Fibroblast of pulmonary artery (primary cell): ENCODE data around the gene ZNF618.
A peak's percentile ranks its signal among the peaks of the same experiment; 100 is the strongest.

Experiments
- DNase-seq: peaks from one replicate; pipeline ENCODE4 v3.0.0-alpha.2; 2010; ENCODE audit warnings: low read depth
- H3K4me3 ChIP-seq: replicated peaks from 2 replicates; pipeline ENCODE4 v1.5.1; 2011; ENCODE audit warnings: low read depth, mild to moderate bottlenecking, control low read depth, low read length, moderate library complexity
- CTCF ChIP-seq: IDR thresholded peaks from 2 replicates; pipeline ENCODE4 v1.5.1; 2011; ENCODE audit warnings: mild to moderate bottlenecking, control low read depth, low read length, inconsistent platforms; ENCODE audit errors: missing control alignments

The ZNF618 gene

GRCh38 chr9:114030364-114030763, 154.3 kb downstream of the ZNF618 start:
- no peak for TF ChIP-seq CTCF
- no peak overlapping the region for H3K4me3 ChIP-seq
- DNase-seq: no peak

GRCh38 chr9:114031037-114031630, 155.0 kb downstream of the ZNF618 start:
- DNase-seq: no peak
- TF ChIP-seq CTCF: no peak
- no peak overlapping the region for H3K4me3 ChIP-seq

- DNase-seq: no peak
- TF ChIP-seq CTCF: no peak
- H3K4me3 ChIP-seq: no peak overlapping the region
Measured at GRCh38 chr9:114031948-114032840, 156.1 kb downstream of the ZNF618 start.

GRCh38 chr9:114033397-114034103, 157.4 kb downstream of the ZNF618 start:
- no peak overlapping the region for H3K4me3 ChIP-seq
- peak; percentile 46 for TF ChIP-seq CTCF
- DNase-seq: peak; percentile 23

GRCh38 chr9:114034196-114034595, 158.1 kb downstream of the ZNF618 start:
- no peak for DNase-seq
- H3K4me3 ChIP-seq: no peak overlapping the region
- no peak for TF ChIP-seq CTCF

GRCh38 chr9:114034661-114035062, 158.6 kb downstream of the ZNF618 start:
- no peak for TF ChIP-seq CTCF

More at GRCh38 chr9:114034661-114035062, 158.6 kb downstream of the ZNF618 start:
- H3K4me3 ChIP-seq: no peak overlapping the region
- no peak for DNase-seq
